Suprapubic skin (tissue), 4 donors: ENCODE data around the gene SLC35F1.

Source experiments
- CTCF ChIP-seq, 2 donors: fragments of 200-600 bp in 1 of 2; fragments of 450-650 bp in 1 of 2; sonication (generic) in 1 of 2; IDR thresholded peaks; one replicate each; pipeline ENCODE4 v1.5.1; 2016 to 2019; ENCODE audit warnings: antibody characterized with exemption in 2 of 2, mild to moderate bottlenecking in 1 of 2, moderate library complexity in 1 of 2
- POLR2A ChIP-seq, 2 donors: fragments of 450-650 bp; IDR thresholded peaks; one replicate each; pipeline ENCODE4 v1.6.1; 2017; ENCODE audit warnings: antibody characterized with exemption in 2 of 2, mild to moderate bottlenecking in 2 of 2, moderate library complexity in 2 of 2
- POLR2AphosphoS5 ChIP-seq, 3 donors: sonication (generic); formaldehyde crosslinking; IDR thresholded peaks; one replicate each; pipeline ENCODE4 v1.6.1; 2017; ENCODE audit warnings: antibody characterized with exemption in 3 of 3

- TF ChIP-seq CTCF (IDR thresholded peaks at IDR 0.05) (no peak), POLR2A (IDR thresholded peaks at IDR 0.05) (no peak), POLR2AphosphoS5 (IDR thresholded peaks at IDR 0.05) (no peak)
These were observed 51.5 kb downstream of the SLC35F1 start for GRCh38 chr6:117958536-117958935.
